HUES64 (cell line): ENCODE results near the gene TYK2.
"Not testable (repeated sequence)": the region's sequence is repeated elsewhere in the genome, so short reads cannot be mapped to it uniquely, and the experiment has no call there.

ENCODE experiments used
- H3K27ac ChIP-seq: 2 replicates; pipeline ENCODE4 v1.7.0; 2013; ENCODE audit warnings: low read depth, low read length, inconsistent platforms
- H3K27me3 ChIP-seq: 2 replicates; pipeline ENCODE4 v1.6.1; 2013; ENCODE audit warnings: mild to moderate bottlenecking, low read length; ENCODE audit not compliant: insufficient read depth
- H3K36me3 ChIP-seq: 2 replicates; pipeline ENCODE4 v1.6.1; 2013; ENCODE audit warnings: mild to moderate bottlenecking, low read length; ENCODE audit not compliant: insufficient read depth
- H3K4me1 ChIP-seq: 2 replicates; pipeline ENCODE4 v1.6.1; 2013; ENCODE audit warnings: mild to moderate bottlenecking, low read length, moderate library complexity; ENCODE audit not compliant: insufficient read depth
- H3K4me3 ChIP-seq: 2 replicates; pipeline ENCODE4 v1.5.1; 2013; ENCODE audit warnings: mild to moderate bottlenecking, low read length, moderate library complexity
- H3K9ac ChIP-seq: 2 replicates; pipeline ENCODE4 v1.6.1; 2013; ENCODE audit warnings: mild to moderate bottlenecking, low read depth, low read length
- H3K9me3 ChIP-seq: 2 replicates; pipeline ENCODE4 v1.6.1; 2013; ENCODE audit warnings: low read depth, low read length; ENCODE audit not compliant: insufficient read depth
- WGBS: fragments of 150-250, 120-280 bp; methylation state at CpG from one replicate; pipeline ENCODE4 v1.1.7; 2013; ENCODE audit warnings: missing lambda C conversion rate; 5-methylcytosine and 5-hydroxymethylcytosine counted together

TYK2 gene

DNA sequence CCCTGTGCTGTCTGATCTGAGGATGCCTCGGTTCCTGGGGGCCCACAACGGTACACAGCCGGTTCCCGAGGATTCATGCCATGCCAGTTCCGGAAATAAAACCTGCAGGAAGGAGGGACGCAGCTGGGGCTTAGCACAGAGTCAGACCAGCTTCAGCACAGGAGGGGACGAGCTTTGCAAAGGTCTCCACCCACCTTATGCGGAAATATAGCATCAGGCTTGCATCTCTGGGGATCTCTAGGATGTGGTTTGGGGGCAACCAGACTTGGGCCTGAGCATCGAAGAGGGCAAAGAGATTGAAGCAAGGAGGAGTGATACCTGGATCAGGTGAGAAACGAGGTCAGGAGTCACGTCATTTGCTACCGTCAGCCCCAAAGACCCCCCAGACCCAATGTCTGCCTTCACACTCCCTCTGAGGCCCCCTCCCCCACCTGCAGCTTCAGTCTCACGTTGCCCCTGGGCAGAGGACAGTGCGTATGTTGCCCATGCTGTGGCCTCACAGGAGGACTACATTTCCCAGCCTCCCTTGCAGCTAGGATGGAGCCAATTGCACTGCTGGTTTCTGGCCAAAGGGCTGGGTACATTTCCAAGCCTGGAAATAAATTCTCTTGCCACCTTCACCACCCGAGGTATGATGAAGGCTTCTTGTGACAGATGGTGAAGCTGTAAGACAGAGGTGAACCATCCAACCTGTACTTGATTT is 12.1 kb downstream of the TYK2 start:
- Histone ChIP-seq H3K9ac (no peak overlapping the region), H3K4me3 (no peak overlapping the region), H3K36me3 (peaks cover 44% of the 10 kb centered on the region), H3K27ac (no peak overlapping the region), H3K9me3 (no peaks in the 10 kb centered on the region), H3K27me3 (no peaks in the 10 kb centered on the region), H3K4me1 (no peaks in the 10 kb centered on the region)
- 93% methylated on average over 15 of the region's 15 CpGs for WGBS

DNA sequence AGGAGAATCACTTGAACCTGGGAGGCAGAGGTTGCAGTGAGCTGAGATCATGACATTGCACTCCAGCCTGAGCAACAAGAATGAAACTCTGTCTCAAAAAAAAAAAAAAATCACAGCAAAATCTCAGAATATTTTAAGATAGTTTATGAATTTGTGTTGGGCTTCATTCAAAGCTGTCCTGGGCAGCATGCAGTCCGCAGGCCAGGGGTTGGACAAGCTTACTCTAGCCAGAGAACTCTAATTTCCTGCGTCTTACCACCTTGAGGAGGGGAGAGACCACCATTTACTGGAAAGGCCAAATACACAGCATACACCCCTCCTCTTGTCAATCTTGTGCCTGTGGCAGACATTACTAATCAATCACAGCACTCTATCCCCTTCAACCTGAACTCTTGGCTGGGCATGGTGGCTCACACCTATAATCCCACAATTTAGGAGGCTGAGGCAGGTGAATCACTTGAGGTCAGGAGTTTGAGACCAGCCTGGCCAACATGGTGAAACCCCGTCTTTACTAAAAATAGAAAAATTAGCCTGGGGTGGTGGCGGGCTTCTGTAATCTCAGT is 13.3 kb downstream of the TYK2 start:
- H3K27ac ChIP-seq, H3K4me3 ChIP-seq, H3K4me1 ChIP-seq, H3K9ac ChIP-seq, H3K9me3 ChIP-seq, H3K27me3 ChIP-seq: not testable (repeated sequence)
- WGBS: 95% methylated on average over 4 of the region's 4 CpGs
- peaks cover 41% of the 10 kb centered on the region for H3K36me3 ChIP-seq

DNA sequence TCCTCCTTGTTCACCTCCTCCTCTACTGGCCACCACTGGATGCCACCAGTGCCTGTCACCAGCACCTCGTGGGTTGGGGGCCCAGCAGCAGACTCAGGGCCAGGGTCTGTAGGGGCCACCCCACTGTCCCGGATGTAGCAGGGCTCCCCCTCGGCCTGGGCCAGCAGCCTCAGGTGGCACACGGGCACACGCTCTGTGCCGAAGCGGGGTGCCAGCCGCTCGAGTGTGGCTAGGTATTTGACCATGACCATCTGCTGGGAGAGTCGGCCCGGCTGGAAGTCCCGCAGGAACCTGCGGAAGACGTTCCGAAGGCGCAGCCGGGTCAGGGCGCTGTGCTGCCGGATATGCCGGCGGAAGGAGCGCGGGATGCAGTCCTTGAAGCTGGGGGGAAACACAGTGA is 14.9 kb downstream of the TYK2 start:
- no peak overlapping the region for H3K4me3 ChIP-seq
- H3K9me3 ChIP-seq: no peaks in the 10 kb centered on the region
- H3K36me3 ChIP-seq: peaks cover 47% of the 10 kb centered on the region
- no peaks in the 10 kb centered on the region for H3K27me3 ChIP-seq
- no peaks in the 10 kb centered on the region for H3K4me1 ChIP-seq
- WGBS: 95% methylated on average over 23 of the region's 23 CpGs
- no peak overlapping the region for H3K9ac ChIP-seq
- H3K27ac ChIP-seq: no peak overlapping the region

DNA sequence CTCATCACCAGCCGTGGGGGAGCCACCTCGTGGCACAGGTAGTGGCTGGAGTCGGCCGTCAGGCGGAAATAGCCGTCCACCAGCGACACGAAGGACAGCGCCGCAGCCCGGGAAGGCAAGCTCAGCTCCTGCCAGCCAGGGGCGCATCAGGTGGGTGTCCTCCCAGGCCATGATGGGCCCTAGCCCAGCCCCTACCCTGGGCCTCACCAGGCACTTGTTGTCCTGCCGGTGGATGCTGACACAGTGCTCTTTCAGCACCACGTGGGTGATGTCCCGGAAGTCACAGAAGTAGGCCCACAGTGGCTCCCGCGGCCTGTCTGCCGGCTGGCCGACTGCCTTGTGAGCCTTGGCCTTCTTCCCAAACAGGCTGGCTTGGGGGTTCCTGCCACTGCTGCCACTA is 15.7 kb downstream of the TYK2 start:
- 91% methylated on average over 19 of the region's 19 CpGs for WGBS
- H3K4me3 ChIP-seq: no peak overlapping the region
- peaks cover 47% of the 10 kb centered on the region for H3K36me3 ChIP-seq
- H3K27ac ChIP-seq: no peak overlapping the region
- no peak overlapping the region for H3K9ac ChIP-seq
- no peaks in the 10 kb centered on the region for H3K27me3 ChIP-seq
- no peaks in the 10 kb centered on the region for H3K4me1 ChIP-seq
- no peaks in the 10 kb centered on the region for H3K9me3 ChIP-seq

DNA sequence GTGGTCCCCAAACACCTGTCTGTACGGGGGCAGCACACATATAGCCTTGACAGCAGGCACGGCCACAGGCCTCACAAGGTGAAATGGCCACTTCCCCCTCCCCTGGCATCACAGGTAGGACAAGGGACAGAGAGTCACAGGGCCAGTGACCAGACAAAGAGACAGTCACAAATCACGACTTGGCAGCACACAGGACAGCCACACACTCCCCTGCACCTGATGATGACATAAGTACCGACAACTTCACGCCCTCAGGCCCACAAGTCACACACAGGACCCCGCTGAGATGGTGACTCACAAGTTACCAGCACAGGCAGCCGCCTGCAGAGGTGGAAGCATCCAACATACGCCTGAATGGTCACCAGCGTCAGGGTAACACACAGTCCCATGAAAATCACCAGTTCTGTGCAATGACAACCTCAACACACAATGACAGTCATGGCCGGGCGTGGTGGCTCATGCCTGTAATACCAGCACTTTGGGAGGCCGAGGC is 16.5 kb downstream of the TYK2 start:
- 88% methylated on average over 12 of the region's 12 CpGs for WGBS
- peaks cover 42% of the 10 kb centered on the region for H3K36me3 ChIP-seq

DNA sequence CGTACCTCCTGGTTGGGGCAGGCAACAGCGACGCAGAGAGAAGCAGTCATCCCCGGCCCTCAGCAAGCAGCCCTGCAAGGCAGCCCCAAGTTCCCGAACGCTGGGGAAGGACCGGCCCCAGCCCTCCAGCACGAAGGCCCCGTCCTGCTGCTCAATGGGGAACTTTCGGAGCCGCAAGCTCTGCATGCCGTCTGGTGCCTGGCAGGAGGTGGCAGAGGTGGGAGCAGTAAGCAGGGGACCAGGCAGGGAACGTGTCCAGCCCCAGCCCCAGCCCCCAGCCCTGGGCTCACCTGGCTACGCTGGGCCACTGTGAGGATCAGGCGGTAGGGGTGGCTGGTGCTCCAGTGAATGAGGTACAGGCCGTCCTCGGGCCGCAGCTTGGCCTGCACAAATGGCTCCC is 18.1 kb downstream of the TYK2 start:
- Histone ChIP-seq H3K9ac (no peak overlapping the region), H3K27me3 (no peaks in the 10 kb centered on the region), H3K9me3 (no peaks in the 10 kb centered on the region), H3K4me1 (no peaks in the 10 kb centered on the region), H3K36me3 (peaks cover 39% of the 10 kb centered on the region), H3K27ac (no peak overlapping the region), H3K4me3 (no peak overlapping the region)
- 96% methylated on average over 18 of the region's 18 CpGs for WGBS

More for the DNA sequence above, 16.5 kb downstream of the TYK2 start:
- Histone ChIP-seq H3K27ac (no peak overlapping the region), H3K9me3 (no peaks in the 10 kb centered on the region), H3K27me3 (no peaks in the 10 kb centered on the region), H3K9ac (no peak overlapping the region), H3K4me3 (no peak overlapping the region), H3K4me1 (no peaks in the 10 kb centered on the region)

DNA sequence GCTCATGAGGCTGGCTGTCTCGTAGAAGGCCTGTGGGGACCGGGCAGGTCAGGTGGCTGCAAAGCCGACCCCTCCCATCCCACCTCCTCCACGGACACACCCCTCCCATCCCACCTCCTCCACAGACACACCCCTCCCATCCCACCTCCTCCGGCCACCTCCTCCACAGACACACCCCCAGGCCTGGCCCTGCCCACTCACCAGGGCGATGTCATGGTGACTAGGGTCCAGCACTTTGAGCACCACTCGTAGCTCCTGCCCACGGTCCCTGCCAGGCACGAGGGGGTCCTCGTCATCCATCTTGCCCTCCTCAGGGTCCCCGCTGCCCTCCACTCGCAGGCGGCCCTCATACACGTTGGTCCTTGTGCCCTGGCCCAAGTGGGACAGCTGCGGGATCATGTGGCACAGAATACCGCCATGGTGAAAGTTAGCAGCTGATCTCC is 18.8 kb downstream of the TYK2 start:
- Histone ChIP-seq H3K27ac (no peak overlapping the region), H3K4me1 (no peaks in the 10 kb centered on the region), H3K9ac (no peak overlapping the region), H3K4me3 (no peak overlapping the region), H3K36me3 (peaks cover 40% of the 10 kb centered on the region), H3K9me3 (no peaks in the 10 kb centered on the region), H3K27me3 (no peaks in the 10 kb centered on the region)
- WGBS: 90% methylated on average over 16 of the region's 16 CpGs

DNA sequence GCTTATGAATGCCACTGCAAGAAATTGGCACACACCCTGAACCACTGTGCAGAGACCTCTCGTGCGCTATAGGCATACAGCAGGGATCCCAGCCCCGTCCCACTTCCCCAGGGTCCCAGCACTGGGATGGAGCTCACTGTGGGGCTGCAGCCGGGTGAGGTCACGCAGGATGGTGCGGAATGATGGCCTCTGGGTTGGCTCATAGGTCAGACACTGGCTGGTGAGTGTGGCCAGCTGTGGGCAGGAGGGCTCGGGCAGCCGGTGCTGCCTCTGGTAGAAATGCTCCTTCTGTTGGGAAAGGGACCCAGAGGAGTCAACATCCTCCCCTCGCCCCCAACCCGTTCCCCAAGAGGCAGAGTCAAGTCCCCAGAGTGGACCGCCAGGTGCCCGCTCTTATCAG is 23.9 kb downstream of the TYK2 start:
- Histone ChIP-seq H3K27ac (no peak overlapping the region), H3K27me3 (no peaks in the 10 kb centered on the region), H3K9ac (no peak overlapping the region), H3K36me3 (peaks cover 14% of the 10 kb centered on the region; the same call in 1 of the 2 replicates), H3K4me1 (no peaks in the 10 kb centered on the region), H3K4me3 (no peak overlapping the region), H3K9me3 (no peaks in the 10 kb centered on the region)
- 97% methylated on average over 12 of the region's 12 CpGs for WGBS

DNA sequence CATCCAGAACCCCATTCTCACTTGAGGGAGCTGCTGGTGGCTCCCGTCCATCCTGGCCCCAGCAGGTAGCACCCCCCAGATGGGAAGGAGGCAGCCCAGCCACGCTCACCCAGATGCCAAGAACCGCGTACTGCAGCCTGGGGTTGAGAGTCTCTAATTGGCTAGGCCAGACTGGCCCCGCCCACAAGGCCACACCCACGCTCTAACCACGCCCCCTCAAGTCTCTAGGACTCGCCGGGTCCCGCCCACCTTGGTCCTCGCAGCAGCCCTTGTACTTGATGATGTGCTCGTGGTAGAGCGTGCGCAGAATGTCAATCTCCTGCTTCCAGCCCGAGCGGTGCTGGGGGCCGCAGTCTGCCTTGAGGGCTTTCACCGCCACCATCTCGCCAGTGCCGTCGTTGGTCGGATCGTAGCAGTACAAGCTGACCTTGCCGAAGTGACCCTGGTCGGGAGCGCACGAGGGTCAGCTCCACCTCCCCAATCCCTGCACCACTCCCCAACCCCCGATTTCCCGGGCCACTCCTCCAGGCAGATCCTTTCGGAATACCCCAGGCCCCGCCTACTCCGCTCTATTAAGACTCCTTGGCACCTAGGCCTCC is 26.5 kb downstream of the TYK2 start:
- Histone ChIP-seq H3K4me1 (no peaks in the 10 kb centered on the region), H3K9me3 (no peaks in the 10 kb centered on the region), H3K4me3 (peak overlapping the region; percentile 62), H3K9ac (peak overlapping the region; percentile 30; the same call in 1 of the 2 replicates), H3K27ac (no peak overlapping the region; the same call in 1 of the 2 replicates), H3K27me3 (no peaks in the 10 kb centered on the region), H3K36me3 (peaks cover 19% of the 10 kb centered on the region)
- WGBS: 13% methylated on average over 32 of the region's 32 CpGs

DNA sequence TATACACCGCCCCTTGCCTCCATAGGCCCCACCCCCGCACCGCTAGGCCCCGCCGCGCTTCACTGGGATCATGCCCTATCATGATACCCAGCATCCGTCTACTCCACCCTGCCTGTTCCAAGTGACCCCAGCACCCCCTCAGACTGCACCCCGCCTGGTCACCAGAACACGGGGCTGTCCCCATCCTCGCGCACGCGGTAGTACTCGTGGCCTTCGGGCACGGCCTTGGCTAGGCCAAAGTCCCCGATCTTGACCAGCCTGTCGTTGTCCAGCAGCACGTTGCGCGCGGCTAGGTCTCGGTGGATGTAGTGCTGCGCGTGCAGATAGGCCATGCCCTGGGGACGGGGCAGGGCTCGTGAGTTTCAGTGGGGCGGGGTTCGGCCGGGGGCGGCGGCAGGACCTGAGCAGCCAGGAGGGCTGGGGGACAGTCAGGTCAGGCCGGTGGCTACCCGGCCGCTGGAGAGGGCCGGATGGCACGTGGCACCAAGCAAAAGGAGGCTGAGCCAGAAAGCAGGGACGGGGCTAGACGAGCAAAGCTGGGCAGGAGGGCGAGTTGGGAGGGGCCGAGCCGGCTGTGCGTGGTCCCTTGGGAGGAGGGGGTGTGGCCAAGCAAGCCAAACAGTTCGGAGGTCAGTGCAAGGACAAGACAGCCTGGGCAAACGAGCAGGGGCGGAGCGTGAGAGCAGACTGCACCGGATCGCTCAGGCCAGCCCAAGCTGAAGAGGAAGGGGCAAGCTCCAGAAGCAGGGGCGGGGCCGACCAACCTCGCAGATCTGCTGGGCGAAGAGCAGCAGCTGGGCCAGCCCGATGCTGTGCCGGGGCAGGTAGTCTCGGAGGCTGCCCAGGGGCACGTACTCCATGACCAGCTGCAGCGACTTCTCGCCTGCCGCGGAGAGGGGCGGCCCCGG is 27.4 kb downstream of the TYK2 start:
- Histone ChIP-seq H3K4me1 (no peaks in the 10 kb centered on the region), H3K27me3 (no peaks in the 10 kb centered on the region), H3K9me3 (no peaks in the 10 kb centered on the region), H3K36me3 (peaks cover 17% of the 10 kb centered on the region), H3K4me3 (peak overlapping the region; percentile 62), H3K9ac (peak overlapping the region; percentile 57), H3K27ac (peak overlapping the region; percentile 69)
- 12% methylated on average over 63 of the region's 63 CpGs for WGBS

DNA sequence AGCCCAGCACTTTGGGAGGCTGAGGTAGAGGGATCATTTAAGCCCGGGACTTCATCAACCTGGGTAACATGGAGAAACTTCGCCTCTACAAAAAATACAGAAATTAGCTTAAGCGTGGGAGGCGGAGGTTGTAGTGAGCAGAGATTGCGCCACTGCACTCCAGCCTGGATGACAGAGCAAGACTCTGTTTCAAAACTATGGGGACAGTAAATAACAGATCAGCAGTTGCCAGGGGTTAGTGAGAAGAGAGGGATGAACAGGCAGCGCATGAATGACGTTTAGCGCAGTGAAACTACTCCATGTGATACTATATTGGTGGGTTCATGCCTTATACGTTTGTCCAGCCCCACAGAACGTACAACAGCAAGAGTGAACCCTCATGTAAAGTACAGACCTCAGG is 33.9 kb downstream of the TYK2 start:
- Histone ChIP-seq H3K36me3 (peaks cover 12% of the 10 kb centered on the region), H3K9ac (no peak overlapping the region), H3K27ac (no peak overlapping the region), H3K4me1 (no peaks in the 10 kb centered on the region), H3K27me3 (no peaks in the 10 kb centered on the region), H3K9me3 (no peaks in the 10 kb centered on the region), H3K4me3 (no peak overlapping the region)
- 93% methylated on average over 10 of the region's 10 CpGs for WGBS
